DMS153 (cell line): Measurements from ENCODE around the gene VMP1.
"Not testable (repeated sequence)": the region's sequence is repeated elsewhere in the genome, so short reads cannot be mapped to it uniquely, and the experiment has no call there.

Source experiments
- DNase-seq: peaks from one replicate; lab custom pipeline; 2025; lab: John Stamatoyannopoulos, UW

The VMP1 gene

GRCh38 chr17:59755069-59755468, 47.6 kb downstream of the VMP1 start:
- DNase-seq, result not testable (repeated sequence)

GRCh38 chr17:59756236-59756818, 48.9 kb downstream of the VMP1 start:
- DNase-seq, result no peak

DNA sequence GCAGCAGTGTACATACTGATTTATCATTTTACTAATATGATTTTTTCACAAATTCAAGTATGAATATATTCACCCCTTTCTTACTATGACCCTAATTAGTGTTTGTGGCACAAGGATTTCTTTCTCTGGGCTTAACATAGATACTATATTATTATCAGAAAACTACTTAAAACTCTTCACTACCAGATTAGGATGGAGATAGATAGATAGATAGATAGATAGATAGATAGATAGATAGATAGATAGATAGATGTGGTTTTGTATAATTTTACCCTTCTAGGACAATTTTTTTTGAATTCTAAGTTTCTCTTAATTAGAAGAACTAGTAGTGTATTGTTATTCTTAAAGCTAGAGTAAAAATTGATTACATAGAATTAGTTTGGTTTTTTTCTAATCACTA, 49.6 kb downstream of the VMP1 start:
- no peak for DNase-seq

DNA sequence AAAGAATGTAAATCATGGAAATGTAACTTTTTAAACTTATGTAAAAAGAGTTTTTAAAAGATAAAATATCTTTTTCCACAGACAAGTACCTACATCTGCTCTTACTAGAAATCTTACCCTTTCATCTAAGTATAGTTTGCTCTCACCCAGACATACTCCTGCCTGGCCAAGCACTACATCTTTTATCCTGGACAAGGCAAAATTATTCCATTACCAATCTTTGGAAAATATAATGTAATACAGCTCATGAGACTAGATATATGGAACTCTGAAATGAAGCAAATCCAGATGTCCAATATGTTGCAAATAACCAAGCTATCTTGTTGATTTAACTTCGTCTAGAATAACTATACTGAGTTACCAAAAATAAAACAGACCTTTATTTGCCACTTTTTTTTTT, 50.0 kb downstream of the VMP1 start:
- no peak for DNase-seq

- DNase-seq, result no peak
These were observed 50.5 kb downstream of the VMP1 start for GRCh38 chr17:59757881-59758385.

DNA sequence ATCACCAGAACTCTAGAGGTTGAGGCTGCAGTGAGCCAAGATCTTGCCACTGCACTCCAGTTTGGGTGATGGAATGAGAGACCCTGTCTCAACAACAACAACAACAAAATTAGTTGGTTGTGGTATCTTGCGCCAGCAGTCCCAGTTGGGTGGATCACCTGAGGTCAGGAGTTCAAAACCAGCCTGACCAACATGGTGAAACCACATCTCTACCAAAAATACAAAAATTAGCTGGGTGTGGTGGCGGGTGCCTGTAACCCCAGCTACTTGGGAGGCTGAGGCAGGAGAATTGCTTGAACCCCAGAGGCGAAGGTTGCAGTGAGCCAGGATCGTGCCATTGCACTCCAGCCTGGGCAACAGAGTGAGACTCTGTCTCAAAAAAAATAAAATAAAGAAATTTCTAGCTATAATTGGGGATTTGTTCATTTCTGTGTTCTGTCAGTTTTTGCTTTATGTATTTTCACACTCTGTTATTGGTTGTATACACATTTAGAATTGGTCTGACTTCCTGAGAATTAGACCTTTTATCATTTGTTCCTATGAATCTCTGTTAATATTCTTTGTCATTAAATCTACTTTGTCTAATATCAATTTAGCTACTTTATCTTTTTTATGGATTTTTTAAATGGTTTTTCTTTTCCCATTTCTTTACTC, 51.7 kb downstream of the VMP1 start:
- DNase-seq, result not testable (repeated sequence)

DNA sequence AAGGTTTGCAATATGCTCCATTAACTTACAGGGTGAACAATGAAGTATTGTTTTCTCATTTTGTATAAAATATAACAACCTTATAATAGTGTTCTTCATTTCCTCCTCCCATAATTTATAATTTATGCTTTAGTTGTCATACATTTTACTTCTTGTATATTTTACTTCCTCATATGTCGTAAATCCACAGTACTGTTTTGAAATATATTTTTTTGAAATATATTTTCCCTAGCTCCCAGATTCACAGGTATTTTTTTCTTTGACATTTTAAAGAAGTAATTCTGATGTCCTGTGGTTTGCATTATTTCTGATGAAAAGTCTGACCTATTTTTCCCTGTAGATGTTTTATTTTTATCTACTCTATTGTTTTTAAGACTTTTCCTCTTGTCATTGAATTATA, 52.7 kb downstream of the VMP1 start:
- no peak for DNase-seq

DNA sequence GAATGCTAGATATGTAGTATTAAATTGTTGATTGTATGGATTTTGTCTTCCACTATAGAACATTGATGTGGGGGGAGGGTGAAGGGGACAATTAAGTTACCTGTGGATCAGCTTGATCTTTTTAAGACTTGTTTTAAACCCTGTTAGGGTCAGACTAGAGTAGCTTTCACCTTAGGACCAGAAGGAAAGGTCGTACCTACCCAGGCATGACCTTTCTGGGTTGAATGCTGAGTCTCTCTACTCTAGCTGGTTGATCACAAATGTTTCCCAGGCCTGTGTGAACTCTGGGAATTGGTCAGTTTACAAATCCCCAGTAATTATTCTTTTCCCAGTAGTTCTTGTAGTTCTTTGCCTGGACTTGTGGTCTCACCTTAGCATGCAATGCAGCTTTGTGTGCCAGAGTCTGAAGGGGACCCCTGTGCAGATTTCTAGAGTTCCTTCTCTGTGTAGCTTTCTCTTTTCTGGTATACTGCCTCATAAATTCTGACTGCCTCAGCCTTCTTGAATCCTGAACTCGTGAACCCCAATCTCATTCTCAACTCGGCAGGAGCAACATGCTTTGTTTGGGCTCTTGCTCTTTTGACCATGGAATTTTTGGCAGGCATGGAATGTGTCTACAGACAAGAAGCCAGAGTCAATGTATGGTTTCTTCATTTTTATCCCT, 54.1 kb downstream of the VMP1 start:
- DNase-seq, result no peak

DNA sequence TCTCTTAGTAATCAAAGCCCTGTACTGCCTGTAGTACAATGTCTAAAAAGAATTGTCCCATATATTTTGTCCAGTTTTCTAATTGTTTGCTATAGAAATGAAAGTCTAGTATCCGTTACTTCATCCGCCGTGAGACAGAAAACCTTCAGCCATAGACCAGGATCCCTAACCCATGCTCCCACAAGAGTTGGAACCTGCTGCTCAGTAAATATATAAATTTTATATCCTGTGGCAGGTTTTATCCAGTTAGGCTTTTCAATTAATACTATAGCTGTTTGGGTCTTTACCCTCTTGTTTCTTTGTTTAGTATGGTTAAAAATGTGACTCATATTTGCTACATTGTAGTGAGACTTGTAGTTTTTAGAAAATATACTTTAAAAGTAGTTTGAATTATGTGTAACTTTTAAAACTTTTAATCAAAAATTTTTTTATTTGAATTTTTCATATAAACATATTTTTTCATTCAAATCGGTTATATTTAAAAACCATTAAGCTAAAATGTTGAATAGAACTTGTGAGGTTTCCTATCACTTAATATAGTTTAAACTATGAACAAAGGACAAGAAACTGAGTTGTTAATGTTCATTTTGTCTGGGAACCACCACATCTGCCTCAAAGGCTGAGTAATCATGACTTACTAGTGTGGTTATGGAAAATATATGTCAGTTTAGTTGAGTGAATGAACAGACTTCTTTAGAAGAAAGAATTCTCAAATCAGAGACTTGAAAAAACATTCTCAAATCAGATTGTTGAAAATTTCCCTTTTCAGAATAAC, 54.8 kb downstream of the VMP1 start:
- no peak for DNase-seq

GRCh38 chr17:59762824-59763374, 55.4 kb downstream of the VMP1 start:
- no peak for DNase-seq

DNA sequence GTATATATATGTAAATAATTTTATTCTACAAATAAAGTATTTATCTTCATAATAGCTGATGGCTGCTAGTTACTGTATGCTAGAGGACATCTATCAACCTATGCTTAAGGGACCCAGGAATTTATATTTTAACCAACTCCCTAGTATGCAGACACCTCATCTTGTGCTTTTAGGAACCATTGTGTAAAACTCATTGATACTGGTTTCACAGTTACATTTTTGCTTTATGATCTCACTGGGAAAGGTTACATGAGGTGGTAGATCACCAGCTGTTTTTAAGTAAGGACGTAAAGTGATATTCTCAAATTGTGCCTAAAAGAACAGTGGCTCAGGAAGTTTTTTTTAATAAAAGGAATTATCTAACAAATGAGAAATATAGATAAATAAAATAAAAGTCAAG, 56.4 kb downstream of the VMP1 start:
- no peak for DNase-seq

- DNase-seq, result no peak
These were observed 56.9 kb downstream of the VMP1 start for GRCh38 chr17:59764292-59764741.

DNA sequence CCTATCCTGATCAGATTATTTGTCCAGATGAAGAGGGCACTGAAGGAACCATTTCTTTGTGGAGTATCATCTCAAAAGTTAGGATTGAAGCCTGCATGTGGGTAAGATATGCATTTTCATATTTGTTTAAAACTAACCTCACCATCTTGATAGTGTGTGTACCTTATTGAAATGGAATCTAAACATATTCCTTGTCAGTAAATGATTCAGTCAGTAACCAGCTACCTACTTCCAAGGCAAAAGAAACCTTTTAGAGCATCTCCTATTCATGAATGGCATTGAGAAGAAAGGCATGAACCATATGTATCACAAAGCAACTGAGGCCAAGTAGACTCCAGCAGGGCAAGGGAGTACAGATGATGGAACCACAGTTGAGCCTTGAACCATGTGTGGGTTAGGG, 57.6 kb downstream of the VMP1 start:
- no peak for DNase-seq

- DNase-seq, result no peak
These were observed 59.0 kb downstream of the VMP1 start for GRCh38 chr17:59766491-59766890.

- no peak for DNase-seq
These were observed 59.7 kb downstream of the VMP1 start for GRCh38 chr17:59767176-59767575.

DNA sequence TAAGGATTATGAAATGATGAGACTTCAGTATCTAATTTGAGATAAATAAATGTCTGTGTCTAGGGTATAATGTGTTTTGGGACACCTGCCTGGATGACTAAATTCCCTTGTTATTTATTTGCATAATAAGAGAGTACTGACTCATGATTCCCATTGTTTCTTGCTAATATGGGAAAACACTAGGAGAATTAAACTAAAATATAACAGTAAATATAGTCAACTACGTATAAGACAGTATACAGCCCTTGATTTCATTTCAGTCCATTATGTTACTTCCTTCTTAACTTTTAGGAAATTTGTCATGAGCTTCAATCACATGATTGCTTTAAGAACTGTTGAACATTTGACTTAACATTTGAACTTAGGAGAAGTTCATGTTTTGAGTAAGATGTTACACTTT, 62.4 kb downstream of the VMP1 start:
- no peak for DNase-seq

DNA sequence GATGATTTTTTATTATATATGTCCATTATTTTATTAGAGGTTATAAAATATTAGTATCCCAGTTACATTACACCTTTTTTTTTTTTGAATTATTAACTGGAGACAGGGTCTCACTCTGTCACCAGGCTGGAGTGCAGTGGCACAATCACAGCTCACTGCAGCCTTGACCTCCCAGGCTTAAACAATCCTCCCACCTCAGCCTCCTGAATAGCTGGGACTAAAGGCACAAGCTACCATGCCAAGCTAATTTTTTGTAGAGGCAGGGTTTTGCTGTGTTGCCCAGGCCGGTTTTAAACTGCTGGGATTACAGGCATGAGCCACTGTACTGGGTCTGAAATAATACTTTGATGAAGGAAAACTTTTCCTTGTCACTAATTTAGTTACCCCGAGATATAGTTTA, 63.6 kb downstream of the VMP1 start:
- no peak for DNase-seq

DNA sequence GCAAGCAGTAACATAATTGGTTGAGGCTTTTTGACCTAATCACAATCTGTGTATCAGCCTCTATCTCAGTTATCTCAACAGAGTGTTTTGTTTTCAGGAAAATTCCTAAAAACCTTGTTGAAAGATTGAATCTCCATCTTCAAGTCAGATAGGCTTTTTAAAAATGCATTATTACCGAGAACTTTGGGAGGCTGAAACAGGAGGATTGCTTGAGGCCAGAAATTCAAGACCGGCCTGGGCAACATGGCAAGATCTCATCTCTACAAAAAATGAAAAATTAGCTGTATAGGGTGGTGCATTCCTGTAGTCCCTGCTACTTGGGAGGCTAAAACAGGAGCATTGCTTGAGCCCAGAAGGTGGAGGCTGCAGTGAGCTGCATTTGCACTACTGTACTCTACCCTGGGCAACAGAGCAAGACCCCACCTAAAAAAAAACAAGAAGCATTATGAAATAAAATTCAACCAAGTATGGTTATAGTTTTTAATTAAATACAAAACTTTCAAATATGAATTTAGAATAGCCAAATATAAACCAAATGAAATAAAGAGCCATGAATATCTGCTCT, 68.4 kb downstream of the VMP1 start:
- DNase-seq, result no peak

GRCh38 chr17:59776577-59776976, 69.1 kb downstream of the VMP1 start:
- DNase-seq, result no peak

DNA sequence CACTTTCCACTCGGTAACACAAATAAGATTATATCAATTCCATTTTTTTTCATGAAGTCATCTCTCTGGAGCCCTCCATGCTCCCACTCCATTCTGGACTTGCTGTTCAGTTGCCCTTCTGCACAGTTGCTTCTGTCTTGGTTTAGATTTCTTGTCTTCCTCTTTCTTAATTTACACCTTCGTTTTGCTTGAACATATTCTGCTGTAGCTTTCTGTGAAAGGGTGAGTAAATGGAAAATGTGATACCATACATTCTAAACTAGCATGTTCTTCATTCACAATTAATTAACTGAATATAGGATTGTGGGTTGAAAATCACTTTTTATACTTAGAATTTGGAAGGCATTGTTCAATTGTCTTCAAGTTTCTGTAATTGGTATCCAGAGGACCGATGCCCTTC, 69.6 kb downstream of the VMP1 start:
- DNase-seq, result no peak

GRCh38 chr17:59778996-59779395, 71.5 kb downstream of the VMP1 start:
- DNase-seq, result no peak

DNA sequence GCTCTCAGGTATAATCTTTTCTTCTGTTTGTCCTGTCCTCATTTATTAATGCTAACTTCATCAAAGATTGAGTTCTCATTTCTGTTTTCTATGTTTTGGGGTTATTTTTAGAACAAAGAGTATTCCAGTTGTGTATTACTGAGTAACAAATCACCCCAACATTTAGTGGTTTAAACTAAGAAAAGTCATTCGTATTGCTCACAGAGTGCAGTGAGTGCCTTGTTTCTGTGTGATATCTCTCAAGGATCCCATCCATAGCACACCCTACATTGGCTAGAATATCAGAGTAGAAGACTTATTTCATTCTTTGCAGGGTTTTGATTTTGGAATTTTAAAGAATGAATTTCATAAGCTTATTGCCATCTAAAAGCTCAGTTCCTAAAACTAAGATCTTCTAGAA, 72.1 kb downstream of the VMP1 start:
- no peak for DNase-seq
